ENCODE measurements around the gene GRIPAP1. TPM values are rescaled to one million over a fixed set of nuclear protein-coding genes. Genes with fewer than 3 reads are reported as not detected.

Gene GRIPAP1
- total RNA-seq, 1 donor from 2014 or later: 40.7 TPM

- DNase-seq (ENCODE audit: low read depth): no peak
Observed at GRCh38 chrX:48961585-48962091, 40.4 kb downstream of the GRIPAP1 start.

GRCh38 chrX:48960291-48960690, 41.8 kb downstream of the GRIPAP1 start:
- DNase-seq (ENCODE audit: low read depth): no peak

- peak; percentile 37 for DNase-seq (ENCODE audit: low read depth)
Observed at GRCh38 chrX:48958635-48959094, 43.4 kb downstream of the GRIPAP1 start.

- peak; percentile 94 for DNase-seq (ENCODE audit: low read depth)
Observed at GRCh38 chrX:48957827-48958634, 44.0 kb downstream of the GRIPAP1 start.

- DNase-seq (ENCODE audit: low read depth): no peak
Observed at GRCh38 chrX:48957477-48957826, 44.6 kb downstream of the GRIPAP1 start, which contains the start of gene OTUD5. Gene OTUD5, minus strand, starts transcription at chrX:48957607. Its CDS starts 37 bp downstream, at chrX:48957570.

- DNase-seq (ENCODE audit: low read depth): no peak
Observed at GRCh38 chrX:48956728-48957414, 45.2 kb downstream of the GRIPAP1 start.

- no peak for DNase-seq (ENCODE audit: low read depth)
Observed at GRCh38 chrX:48948589-48948988, 53.5 kb downstream of the GRIPAP1 start.

- peak; percentile 23 for DNase-seq (ENCODE audit: low read depth)
Observed at GRCh38 chrX:48945517-48946348, 56.3 kb downstream of the GRIPAP1 start.

GRCh38 chrX:48942895-48943294, 59.2 kb downstream of the GRIPAP1 start:
- no peak for DNase-seq (ENCODE audit: low read depth)

- DNase-seq (ENCODE audit: low read depth): no peak
Observed at GRCh38 chrX:48940404-48940955, 61.6 kb downstream of the GRIPAP1 start.

GRCh38 chrX:48939524-48940228, 62.4 kb downstream of the GRIPAP1 start:
- no peak for DNase-seq (ENCODE audit: low read depth)

GRCh38 chrX:48938721-48939425, 63.2 kb downstream of the GRIPAP1 start:
- no peak for DNase-seq (ENCODE audit: low read depth)

- DNase-seq (ENCODE audit: low read depth): peak; percentile 13
Observed at GRCh38 chrX:48937054-48937907, 64.8 kb downstream of the GRIPAP1 start.

- DNase-seq (ENCODE audit: low read depth): no peak
Observed at GRCh38 chrX:48936429-48937053, 65.5 kb downstream of the GRIPAP1 start.

GRCh38 chrX:48935301-48935670, 66.8 kb downstream of the GRIPAP1 start:
- no peak for DNase-seq (ENCODE audit: low read depth)

- no peak for DNase-seq (ENCODE audit: low read depth)
Observed at GRCh38 chrX:48934581-48935300, 67.3 kb downstream of the GRIPAP1 start.

GRCh38 chrX:48933757-48934156, 68.3 kb downstream of the GRIPAP1 start:
- DNase-seq (ENCODE audit: low read depth): no peak

- DNase-seq (ENCODE audit: low read depth): no peak
Observed at GRCh38 chrX:48927736-48928382, 74.2 kb downstream of the GRIPAP1 start.
